B cell (primary cell): ENCODE results near the gene TM4SF5. TPM values are rescaled to one million over a fixed set of nuclear protein-coding genes. Genes with fewer than 3 reads are reported as not detected.
A peak's percentile ranks its signal among the peaks of the same experiment; 100 is the strongest.

ENCODE experiments used
- ATAC-seq: fragments of 200-7000 bp; cut with Tn5 transposase; one replicate; pipeline ENCODE4 v1.10.0; 2021; ENCODE audit warnings: low read depth, mild to moderate bottlenecking, moderate number of reproducible peaks, moderate library complexity
- CTCF ChIA-PET: fragments of 350-600 bp; sonication (Branson Sonifier 250); formaldehyde crosslinking; loops from one replicate; lab custom pipeline; 2021; ENCODE audit warnings: antibody characterized with exemption, inconsistent platforms; lab: Charles Lee
- POLR2A ChIA-PET: fragments of 350-600 bp; sonication (Branson Sonifier 250); formaldehyde crosslinking; loops from one replicate; lab custom pipeline; 2021; ENCODE audit warnings: antibody characterized with exemption; lab: Charles Lee
- DNase-seq: peaks from one replicate; pipeline ENCODE4 v3.0.0; 2013
- H2AFZ ChIP-seq: 2 replicates; pipeline ENCODE4 v1.6.1; 2012; ENCODE audit warnings: mild to moderate bottlenecking, low read depth, low read length; ENCODE audit not compliant: insufficient read depth, poor library complexity, severe bottlenecking
- H3K27ac ChIP-seq, 2 donors: 1 replicate in 1 of 2; 2 replicates in 1 of 2; pipeline ENCODE4 v1.5.1; 2012 to 2013; ENCODE audit warnings: low read length in 2 of 2, mild to moderate bottlenecking in 2 of 2, moderate library complexity in 1 of 2
- H3K27me3 ChIP-seq, 4 experiments: fragments of 200-600 bp in 1 of 4; sonication (generic) in 1 of 4; replicated peaks in 1 of 4; 1 replicate in 2 of 4; 2 replicates in 2 of 4; pipeline versions ENCODE4 v1.6.1 to v1.7.0; 2013 to 2016; ENCODE audit warnings: low read length in 3 of 4, mild to moderate bottlenecking in 2 of 4, mixed read lengths in 1 of 4, moderate library complexity in 1 of 4; ENCODE audit not compliant: insufficient read depth in 4 of 4, control insufficient read depth in 3 of 4; ENCODE audit errors: control extremely low read depth in 1 of 4
- H3K36me3 ChIP-seq, 2 experiments: replicated peaks in 1 of 2; 1 replicate in 1 of 2; 2 replicates in 1 of 2; pipeline versions ENCODE4 v1.6.1 to v1.7.1; 2013; ENCODE audit warnings: low read length in 1 of 2; ENCODE audit not compliant: insufficient read depth in 2 of 2, control insufficient read depth in 1 of 2; ENCODE audit errors: control extremely low read depth in 1 of 2, extremely low read depth in 1 of 2
- H3K4me1 ChIP-seq, 2 donors: fragments of 200-600 bp in 1 of 2; sonication (generic) in 1 of 2; 1 replicate in 1 of 2; 2 replicates in 1 of 2; pipeline versions ENCODE4 v1.5.1 to v1.6.1; 2013 to 2017; ENCODE audit warnings: low read length in 2 of 2; ENCODE audit not compliant: control insufficient read depth in 2 of 2, insufficient read depth in 2 of 2
- H3K4me2 ChIP-seq: replicated peaks from 2 replicates; pipeline ENCODE3; 2012; ENCODE audit warnings: mild to moderate bottlenecking, low read depth, low read length; ENCODE audit not compliant: poor library complexity, severe bottlenecking
- H3K4me3 ChIP-seq, 5 experiments: fragments of 200-600 bp in 1 of 5; sonication (generic) in 1 of 5; 1 replicate in 3 of 5; 2 replicates in 2 of 5; pipeline versions ENCODE4 v1.5.1 to v1.7.0; 2011 to 2016; ENCODE audit warnings: low read length in 4 of 5, mild to moderate bottlenecking in 4 of 5, low read depth in 2 of 5, control low read depth in 1 of 5, moderate library complexity in 1 of 5; ENCODE audit not compliant: insufficient read depth in 1 of 5; ENCODE audit errors: control extremely low read depth in 1 of 5, extremely low read depth in 1 of 5
- H3K79me2 ChIP-seq: fragments of 200-600 bp; sonication (generic); one replicate; pipeline ENCODE4 v1.6.0; 2016; ENCODE audit warnings: low read length; ENCODE audit not compliant: control insufficient read depth, insufficient read depth
- H3K9ac ChIP-seq: fragments of 200-600 bp; sonication (generic); 2 replicates; pipeline ENCODE4 v1.6.1; 2017; ENCODE audit warnings: mild to moderate bottlenecking, low read length, moderate library complexity
- H3K9me3 ChIP-seq, 3 donors: one replicate each; pipeline versions ENCODE4 v1.6.1 to v1.7.1; 2013; ENCODE audit warnings: low read length in 2 of 3; ENCODE audit not compliant: control insufficient read depth in 2 of 3, insufficient read depth in 1 of 3; ENCODE audit errors: control extremely low read depth in 1 of 3
- H4K20me1 ChIP-seq: 2 replicates; pipeline ENCODE4 v1.6.0; 2012; ENCODE audit warnings: mild to moderate bottlenecking, low read length; ENCODE audit not compliant: insufficient read depth, control insufficient read depth, poor library complexity, severe bottlenecking
- H3K27ac Mint-ChIP-seq: one replicate; pipeline ENCODE4 v1.8.0; 2021; ENCODE audit warnings: mixed read lengths
- H3K27me3 Mint-ChIP-seq: one replicate; pipeline ENCODE4 v1.8.0; 2021; ENCODE audit warnings: mixed read lengths
- H3K4me1 Mint-ChIP-seq: one replicate; pipeline ENCODE4 v1.8.0; 2021; ENCODE audit warnings: mixed read lengths
- H3K4me3 Mint-ChIP-seq: one replicate; pipeline ENCODE4 v1.8.0; 2021; ENCODE audit warnings: mixed read lengths
- H3K9me3 Mint-ChIP-seq: one replicate; pipeline ENCODE4 v1.8.0; 2022; ENCODE audit warnings: mixed read lengths; ENCODE audit not compliant: insufficient read depth
- EZH2 ChIP-seq: IDR thresholded peaks from 2 replicates; pipeline ENCODE4 v1.6.1; 2012; ENCODE audit warnings: borderline replicate concordance, low read depth, mild to moderate bottlenecking, moderate library complexity, low read length; ENCODE audit not compliant: insufficient read depth, poor library complexity, severe bottlenecking
- WGBS: methylation state at CpG from one replicate; pipeline ENCODE4 v1.1.5; 2013; ENCODE audit warnings: missing lambda C conversion rate; ENCODE audit not compliant: insufficient coverage; 5-methylcytosine and 5-hydroxymethylcytosine counted together
- intact Hi-C: fragments of 100-400 bp; cut with micrococcal nuclease; formaldehyde crosslinking; loops from one replicate; pipeline ENCODE4 v1.10.0; 2022
- polyA plus RNA-seq: library from polyadenylated mRNA; depleted of rRNA; stranded (reverse); fragments of >200 nt; gene quantifications from 2 replicates; pipeline ENCODE4 v1.2.3, GENCODE V29; 2012
- total RNA-seq, 2 donors: library from RNA; stranded (reverse); fragments of 120-200 nt in 1 of 2; gene quantifications; 1 replicate in 1 of 2; 2 replicates in 1 of 2; pipeline versions ENCODE4 v1.2.3 to v1.2.4, GENCODE V29; 2013 to 2022
- TF ChIP-seq, protein P1 (sequence below): fragments of 200-600 bp; IDR thresholded peaks from one replicate; pipeline ENCODE4 v1.8.0; 2022; ENCODE audit warnings: antibody characterized with exemption, mild to moderate bottlenecking

TM4SF5 gene
- total and polyA plus RNA-seq, 2 donors (not counting 1 experiment from before 2014, with no cell fraction given): not detected

DNA sequence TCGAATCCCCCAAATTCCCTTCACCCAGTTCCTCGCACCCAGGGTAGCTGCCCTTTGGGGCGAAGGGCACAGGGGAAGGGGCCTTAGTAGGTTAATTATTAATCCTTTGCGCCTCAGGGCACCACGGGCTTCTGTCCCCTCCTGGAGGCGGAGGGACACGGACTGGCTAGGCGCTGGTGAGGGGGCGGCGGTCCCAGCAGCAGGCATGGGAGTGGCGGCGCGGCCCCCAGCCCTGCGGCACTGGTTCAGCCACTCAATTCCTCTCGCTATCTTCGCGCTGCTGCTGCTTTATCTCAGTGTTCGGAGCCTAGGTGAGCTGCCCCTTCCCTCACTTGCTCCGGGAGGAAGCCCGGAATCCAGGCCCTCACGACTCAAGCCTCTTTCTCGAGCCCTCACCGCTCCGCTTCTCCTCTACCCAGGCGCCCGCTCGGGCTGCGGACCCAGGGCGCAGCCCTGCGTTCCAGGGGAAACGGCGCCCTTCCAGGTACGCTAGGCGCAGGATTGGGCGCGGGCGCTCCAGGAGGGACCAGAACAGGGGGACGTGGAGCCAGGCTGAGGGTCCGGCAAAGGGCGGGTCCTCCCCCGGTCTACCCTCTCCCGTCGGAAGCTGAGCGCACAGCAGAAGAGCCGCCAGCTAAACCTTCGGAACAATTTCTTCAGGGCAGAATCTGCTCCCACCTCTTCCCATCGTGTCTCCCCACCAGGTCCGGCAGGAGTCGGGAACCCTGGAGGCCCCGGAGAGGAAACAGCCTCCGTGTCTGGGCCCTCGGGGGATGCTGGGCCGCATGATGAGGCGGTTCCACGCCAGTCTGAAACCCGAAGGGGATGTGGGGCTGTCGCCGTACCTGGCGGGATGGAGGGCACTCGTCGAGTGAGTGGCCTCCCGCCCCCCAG is 17.4 kb downstream of the TM4SF5 start, which contains the start of gene GLTPD2:
Gene GLTPD2 (plus strand): TSS at position 158 of the 894 bp plus-strand sequence. CDS start 48 bp downstream, at position 206.
- POLR2A ChIA-PET: interaction anchor here (0.8 to 1.7 kb wide), 6 partner anchors 19 to 179 kb away, joined by 3 to 5 read pairs (median 4); partner anchors contain the start of genes MED11, MINK1, PFN1 and SPAG7

More for the DNA sequence above, 17.4 kb downstream of the TM4SF5 start, which contains the start of gene GLTPD2:
- peaks cover 0 to 27% (median 0%) of the 10 kb centered on the region in 3 donors for H3K9me3 ChIP-seq
- H4K20me1 ChIP-seq: no peaks in the 10 kb centered on the region
- H3K27me3 Mint-ChIP-seq: peaks cover 27% of the 10 kb centered on the region
- no peaks in the 10 kb centered on the region for H3K36me3 ChIP-seq
- H3K4me1 Mint-ChIP-seq: peaks cover 30% of the 10 kb centered on the region
- 31% methylated on average over 61 of the region's 62 CpGs for WGBS
- peak within 1 kb of the TSS; percentile 95 for H3K4me2 ChIP-seq
- H3K4me3 Mint-ChIP-seq: peak within 1 kb of the TSS; percentile 94
- H3K9me3 Mint-ChIP-seq: no peaks in the 10 kb centered on the region
- CTCF ChIA-PET: interaction anchor here (0.6 to 3.2 kb wide), 22 partner anchors 13 to 151 kb away, joined by 3 to 36 read pairs (median 5); partner anchors contain the start of genes ARRB2, C17orf114, CHRNE and CXCL16
- intact Hi-C loops: no loop called here
- TF ChIP-seq EZH2: no peak
- TF ChIP-seq, protein P1, sequence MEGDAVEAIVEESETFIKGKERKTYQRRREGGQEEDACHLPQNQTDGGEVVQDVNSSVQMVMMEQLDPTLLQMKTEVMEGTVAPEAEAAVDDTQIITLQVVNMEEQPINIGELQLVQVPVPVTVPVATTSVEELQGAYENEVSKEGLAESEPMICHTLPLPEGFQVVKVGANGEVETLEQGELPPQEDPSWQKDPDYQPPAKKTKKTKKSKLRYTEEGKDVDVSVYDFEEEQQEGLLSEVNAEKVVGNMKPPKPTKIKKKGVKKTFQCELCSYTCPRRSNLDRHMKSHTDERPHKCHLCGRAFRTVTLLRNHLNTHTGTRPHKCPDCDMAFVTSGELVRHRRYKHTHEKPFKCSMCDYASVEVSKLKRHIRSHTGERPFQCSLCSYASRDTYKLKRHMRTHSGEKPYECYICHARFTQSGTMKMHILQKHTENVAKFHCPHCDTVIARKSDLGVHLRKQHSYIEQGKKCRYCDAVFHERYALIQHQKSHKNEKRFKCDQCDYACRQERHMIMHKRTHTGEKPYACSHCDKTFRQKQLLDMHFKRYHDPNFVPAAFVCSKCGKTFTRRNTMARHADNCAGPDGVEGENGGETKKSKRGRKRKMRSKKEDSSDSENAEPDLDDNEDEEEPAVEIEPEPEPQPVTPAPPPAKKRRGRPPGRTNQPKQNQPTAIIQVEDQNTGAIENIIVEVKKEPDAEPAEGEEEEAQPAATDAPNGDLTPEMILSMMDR: no peak
- H3K79me2 ChIP-seq: no peaks in the 10 kb centered on the region
- ATAC-seq (no peak), DNase-seq (no peak)
- H3K27ac ChIP-seq: no peak within 1 kb of the TSS
- H2AFZ ChIP-seq: peak within 1 kb of the TSS; percentile 86
- peak within 1 kb of the TSS in 4 of 5 experiments; percentile 55 to 70 (median 63) for H3K4me3 ChIP-seq
- H3K9ac ChIP-seq: peak within 1 kb of the TSS; percentile 70
- peak within 1 kb of the TSS; percentile 78 for H3K27ac Mint-ChIP-seq
- peaks cover 0 to 53% (median 32%) of the 10 kb centered on the region in 4 experiments for H3K27me3 ChIP-seq
- H3K4me1 ChIP-seq: peaks cover 28 to 34% of the 10 kb centered on the region in 2 donors
